HG03558 (cell line): ENCODE data around the gene GAREM2.

Experiments used
- ATAC-seq: cut with Tn5 transposase; IDR thresholded peaks from one replicate; pipeline ENCODE4 v1.9.1; 2021; ENCODE audit warnings: moderate number of reproducible peaks; ENCODE audit not compliant: unreplicated experiment; ENCODE audit errors: extremely low read depth

The GAREM2 gene

DNA sequence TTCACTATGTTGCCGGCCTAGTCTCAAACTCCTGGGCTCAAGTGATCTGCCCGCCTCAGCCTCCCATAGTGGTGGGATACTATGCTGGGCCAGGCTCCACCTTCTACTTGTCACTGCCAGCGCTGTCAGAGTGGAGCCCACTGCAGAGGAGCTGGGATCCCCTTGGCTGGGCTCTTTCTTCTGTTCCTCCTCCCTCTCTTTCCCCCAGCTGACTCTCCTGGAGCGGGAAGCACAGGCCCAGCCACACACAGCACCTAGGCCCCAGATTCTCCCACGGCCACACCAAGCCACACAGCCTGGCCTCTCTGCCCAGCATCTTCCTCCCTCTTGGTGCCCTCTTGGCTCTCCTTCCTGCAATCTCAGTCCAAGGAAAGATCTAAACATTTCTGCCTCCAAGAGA is 3.7 kb upstream of the GAREM2 start:
- ATAC-seq: no peak

DNA sequence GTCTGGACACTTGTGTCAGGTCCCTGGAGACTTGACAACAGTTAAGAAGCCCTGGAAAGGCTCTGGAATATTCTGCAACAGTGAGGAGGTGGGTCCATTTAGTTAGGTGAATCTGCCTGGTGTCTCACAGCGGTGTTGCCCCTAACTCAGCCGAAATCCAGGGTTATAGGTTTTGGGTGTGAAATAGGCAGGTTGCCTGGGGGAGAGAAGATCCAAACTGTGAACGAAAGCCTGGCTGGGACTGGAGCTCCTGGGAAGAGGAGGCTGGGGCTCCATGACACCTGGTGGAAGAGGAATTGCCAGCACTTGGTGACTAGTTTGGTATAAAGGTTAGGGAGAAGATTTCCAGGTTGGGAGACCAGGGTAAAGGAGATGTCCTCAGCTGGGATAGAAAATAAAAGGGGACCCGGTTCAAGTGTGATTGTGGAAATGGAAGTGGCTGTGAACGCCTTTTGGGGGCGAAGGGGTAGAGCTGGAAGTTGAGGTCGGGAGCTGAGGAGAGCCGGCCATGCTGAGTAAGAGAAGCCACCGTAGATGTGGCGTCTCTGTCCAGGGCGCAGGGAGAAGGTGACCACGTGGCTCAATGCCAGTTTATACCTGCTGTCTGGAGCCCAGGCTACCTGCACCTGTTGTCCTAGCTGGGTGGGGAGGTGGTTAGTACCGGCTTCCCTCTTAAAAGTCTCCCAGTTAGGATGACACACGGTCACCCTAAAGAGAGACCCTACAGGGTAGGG is 3.0 kb upstream of the GAREM2 start:
- ATAC-seq: no peak

DNA sequence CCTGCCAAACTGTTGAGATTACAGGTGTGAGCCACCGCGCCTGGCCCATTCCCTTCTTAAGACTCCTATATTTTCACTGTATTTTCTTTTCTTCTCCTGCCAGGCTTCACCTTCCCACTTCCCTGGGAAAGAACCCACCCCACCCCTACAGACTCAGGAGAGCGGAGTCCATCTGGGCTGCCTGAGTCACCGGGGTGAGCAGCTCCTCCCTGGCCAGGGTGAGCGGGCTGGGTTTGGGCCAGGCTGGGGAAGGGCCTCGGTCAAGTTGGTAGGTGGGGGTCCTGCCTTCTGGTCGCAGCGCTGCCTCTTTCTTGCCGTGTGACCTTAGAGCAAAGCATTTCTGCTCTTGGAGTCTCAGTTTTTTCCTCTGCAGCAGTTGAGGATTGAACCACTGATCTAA is 2.1 kb upstream of the GAREM2 start:
- no peak for ATAC-seq

DNA sequence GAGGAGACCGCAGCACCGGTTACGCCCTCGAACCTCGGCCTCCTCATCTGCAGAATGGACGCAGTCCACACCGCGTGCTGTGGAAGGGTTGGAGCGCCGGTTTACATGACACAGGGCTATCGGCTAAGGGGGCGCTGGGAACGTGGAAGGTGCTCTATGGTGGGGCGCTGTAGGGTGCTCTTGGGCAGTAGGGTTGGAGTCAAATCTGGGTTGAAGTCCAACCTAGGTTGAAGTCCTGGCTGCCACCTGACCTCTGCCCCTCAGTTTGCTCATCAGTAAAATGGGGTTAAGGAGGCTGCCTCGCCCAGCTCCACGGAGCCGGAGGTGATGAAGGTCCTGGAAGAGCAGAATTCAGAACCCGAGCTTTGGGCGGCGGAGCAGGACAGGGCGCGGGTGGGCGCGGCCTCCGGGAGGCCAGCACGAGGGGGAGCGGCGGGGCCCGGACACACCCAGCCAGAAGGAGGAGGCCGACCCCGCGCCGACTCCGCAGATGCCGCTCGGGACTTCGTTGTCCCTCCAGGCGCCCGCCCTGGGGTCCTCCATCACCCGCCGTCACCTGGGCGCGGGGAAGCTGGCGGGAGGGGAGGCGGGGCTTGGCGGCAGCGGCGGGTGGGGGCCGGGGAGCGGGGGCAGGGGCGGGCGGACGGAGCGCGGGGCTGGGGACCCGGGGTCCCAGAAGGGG is 558 bp upstream of the GAREM2 start:
- ATAC-seq: no peak

DNA sequence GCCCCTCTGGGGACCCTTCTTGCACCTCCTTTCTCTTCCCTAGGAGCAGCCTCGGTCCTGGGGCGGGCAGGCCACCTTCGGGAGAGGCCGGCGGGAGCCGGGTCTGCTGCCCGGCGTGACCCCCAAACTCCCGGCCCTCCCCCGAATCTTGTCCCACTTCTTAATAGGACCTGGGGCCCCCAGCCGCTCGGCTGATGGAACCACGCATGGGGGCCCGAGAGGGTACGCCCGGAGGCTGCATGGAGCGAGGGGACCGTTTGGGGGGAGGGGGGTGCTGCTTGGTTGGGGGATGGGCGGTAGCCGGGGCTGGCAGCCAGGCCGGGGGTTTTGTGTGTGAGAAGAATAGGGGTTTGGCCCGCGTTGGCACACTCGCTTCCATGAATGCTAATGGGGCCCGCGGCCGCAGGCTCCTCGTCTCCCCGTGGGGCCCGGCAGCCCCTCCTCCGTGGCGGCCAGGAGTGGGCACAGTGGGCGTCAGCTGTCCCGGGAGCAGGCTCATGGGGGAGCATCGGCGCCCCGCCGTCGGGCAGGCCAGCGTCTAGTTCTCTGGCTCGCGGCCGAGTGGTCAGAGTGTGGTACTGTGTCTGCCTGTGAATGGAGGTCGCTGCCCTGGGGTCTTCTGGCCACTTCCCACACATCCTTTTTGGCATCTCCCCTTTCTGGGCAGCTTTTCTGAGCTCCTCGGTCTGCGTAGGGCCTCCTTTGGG is 1.0 kb downstream of the GAREM2 start:
- no peak for ATAC-seq

DNA sequence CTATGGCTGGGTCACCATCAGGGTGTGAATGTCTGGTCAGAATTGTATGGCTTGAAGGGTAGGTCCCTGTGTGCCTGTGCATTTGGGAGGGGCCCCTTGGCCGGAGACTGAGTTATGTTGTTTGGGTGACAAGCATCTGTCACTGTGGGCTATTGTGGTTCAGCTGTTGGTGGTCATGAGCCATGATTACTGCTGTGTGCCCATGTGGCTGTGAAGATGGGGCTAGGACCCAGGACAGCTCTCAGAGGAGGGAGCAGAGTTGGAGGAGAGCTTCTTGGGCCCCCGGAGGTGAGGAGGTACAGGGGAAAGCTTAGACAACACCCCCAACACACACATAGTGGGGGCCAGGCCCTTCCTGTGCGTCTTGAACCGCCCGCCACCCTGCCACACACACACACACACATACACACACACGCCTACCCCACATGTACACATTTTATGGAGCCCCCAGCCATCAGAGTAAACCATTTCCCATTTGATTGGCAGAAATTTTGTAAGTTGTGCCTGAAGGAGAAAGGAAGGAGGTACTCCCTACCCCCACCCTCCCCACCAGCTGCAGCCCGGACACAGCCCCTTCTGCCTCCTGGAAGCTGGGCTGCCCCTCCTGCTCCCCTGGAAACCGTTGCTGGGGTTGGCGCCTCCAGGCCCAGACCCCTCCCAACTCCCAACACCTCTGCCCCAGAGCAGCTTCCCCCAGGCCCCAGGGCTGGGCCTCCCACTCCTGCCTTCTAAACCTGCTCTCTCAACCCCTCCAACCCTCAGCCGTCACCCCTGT is 2.0 kb downstream of the GAREM2 start:
- ATAC-seq: no peak

DNA sequence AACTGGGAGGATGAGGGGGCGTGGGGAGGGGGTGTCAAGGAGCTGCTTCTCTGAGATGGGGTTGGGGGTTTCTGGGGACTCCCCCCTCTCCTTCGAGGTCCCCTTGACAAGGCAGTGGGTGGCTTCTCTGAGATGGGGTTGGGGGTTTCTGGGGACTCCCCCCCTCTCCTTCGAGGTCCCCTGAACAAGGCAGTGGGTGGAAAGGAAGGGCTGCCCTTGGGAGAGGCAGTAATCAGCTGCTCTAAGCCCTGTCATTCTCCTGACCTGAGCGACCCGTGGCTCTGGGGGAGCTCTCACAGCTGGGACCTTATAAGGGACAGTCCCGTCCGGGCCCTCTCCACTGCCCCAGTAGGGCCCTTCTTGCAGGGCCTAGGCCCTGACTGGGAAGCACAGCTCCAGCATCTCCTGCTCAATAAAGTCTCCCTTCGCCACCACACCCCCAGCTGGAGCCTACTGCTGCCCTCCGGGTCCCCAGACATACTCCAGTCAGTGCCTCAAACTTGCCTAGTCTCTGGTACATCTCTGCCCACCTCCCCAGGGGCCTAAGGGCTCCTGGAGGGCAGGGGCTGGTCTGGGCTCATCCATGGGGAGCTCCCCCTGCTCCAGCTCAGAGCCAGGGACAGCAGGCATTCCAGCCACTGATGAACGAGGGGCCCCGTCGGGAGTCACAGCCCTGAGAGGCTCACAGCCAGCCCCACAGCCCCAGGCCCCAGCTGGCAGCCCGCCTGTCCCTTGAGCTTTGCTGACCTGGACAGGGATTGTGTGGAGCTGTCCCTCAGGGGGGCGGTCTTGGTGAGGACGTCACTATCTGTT is 2.8 kb downstream of the GAREM2 start:
- no peak for ATAC-seq

DNA sequence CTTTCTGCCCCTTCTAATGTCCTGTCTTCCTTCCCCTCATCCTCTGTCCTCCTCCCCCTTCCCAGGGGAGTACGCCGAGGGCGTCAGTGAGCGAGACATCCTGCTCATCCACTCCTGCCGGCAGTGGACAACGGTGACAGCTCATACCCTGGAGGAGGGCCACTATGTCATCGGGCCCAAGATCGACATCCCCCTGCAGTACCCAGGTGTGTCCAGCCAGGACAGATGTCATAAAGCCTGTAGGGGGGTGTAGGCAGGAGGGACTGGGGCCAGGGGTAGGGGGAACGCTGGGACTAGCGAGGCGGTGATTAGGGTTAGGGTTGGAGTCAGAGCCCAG is 3.4 kb downstream of the GAREM2 start:
- no peak for ATAC-seq

DNA sequence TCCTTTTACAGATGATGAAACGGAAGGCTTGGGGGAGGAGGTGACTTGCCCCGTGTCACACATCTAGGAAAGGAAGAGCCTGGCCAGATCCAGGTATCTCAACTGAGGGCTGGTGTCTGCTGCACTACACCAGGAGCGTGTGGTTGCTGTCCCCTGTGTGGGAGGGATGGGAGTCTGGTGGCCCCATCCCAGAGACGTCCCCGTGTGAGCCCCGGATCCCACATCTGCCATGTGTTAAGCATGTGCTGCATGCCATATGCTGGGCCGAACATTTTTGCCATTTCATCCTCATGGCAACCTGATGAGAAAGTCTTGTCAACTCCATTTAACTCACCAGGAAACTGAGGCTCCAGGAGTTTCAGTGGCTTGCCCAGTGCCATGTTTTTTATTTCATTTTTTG is 4.2 kb downstream of the GAREM2 start:
- no peak for ATAC-seq

DNA sequence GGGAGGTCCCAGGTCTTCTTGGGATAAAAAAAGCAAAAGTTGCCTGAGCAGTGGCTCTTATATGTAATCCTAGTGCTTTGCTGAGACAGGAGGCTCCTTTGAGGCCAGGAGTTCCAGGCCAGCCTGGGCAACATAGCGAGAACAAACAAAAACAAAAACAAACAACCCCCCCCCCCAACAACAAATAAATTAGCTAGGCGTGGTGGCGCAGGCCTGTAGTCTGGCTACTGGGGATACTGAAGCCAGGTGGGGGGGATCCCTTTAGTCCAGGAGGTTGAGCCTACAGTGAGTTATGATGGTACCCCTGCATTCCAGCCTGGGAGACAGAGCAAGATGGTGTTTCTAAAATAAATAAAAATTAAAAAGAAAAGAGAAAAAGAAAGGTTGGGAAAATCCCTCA is 5.4 kb downstream of the GAREM2 start:
- no peak for ATAC-seq

DNA sequence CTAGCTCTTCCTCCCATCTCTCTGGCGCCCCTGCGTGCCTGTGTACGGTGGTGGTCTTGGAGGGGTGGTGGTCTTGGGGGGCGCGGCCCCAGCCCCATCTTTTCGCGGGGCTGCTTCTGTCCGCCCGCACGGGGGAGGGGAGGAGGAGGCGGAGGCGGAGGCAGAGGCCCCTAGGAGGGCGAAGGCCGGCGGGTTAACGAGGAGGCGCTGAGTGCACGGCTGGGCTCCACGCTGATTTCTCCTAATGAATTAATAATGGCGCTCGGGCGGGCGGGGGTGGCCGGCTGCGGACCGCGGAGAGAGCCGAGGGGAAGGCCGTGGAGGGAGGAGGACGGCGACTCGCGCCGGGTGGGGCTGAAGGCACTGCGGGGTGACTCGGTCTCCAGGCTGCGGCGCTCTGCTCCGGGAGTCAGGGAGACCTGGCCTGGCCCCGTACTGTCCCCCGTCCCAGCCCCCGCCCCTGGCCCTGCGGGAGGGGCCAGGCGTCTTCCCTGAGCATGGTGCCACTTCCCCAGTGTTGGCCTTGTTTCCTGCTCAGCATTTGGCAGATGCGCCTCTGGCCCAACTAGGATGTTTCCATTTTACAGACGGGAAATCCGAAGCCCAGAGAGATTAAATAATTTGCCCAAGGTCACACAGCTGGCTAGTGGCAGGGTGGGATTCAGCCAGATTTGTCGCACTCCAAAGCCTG is 6.0 kb downstream of the GAREM2 start:
- ATAC-seq: no peak

DNA sequence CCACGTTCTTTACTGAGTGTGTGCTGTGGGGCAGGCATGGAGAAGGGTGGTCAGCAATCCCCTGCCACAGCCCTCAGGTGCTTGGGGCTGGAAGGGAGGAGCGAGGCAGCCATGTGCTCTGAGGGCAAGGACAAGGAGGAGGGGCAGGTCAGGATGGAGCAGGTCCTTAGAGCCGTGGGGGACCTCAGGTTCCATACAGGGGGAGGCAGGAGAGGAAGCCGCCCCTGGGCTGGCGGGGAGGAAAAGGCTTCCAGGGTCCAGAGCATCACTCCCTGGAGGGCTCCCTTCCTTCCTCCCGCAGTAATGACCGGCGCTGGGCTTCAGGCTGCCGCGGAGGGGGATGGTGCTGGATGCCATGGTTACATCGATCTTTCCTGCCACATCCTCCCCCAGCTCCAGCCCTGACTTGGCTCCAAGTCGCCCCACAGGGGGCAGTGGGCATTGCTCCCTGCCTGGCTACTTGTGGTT is 6.6 kb downstream of the GAREM2 start:
- ATAC-seq: no peak

DNA sequence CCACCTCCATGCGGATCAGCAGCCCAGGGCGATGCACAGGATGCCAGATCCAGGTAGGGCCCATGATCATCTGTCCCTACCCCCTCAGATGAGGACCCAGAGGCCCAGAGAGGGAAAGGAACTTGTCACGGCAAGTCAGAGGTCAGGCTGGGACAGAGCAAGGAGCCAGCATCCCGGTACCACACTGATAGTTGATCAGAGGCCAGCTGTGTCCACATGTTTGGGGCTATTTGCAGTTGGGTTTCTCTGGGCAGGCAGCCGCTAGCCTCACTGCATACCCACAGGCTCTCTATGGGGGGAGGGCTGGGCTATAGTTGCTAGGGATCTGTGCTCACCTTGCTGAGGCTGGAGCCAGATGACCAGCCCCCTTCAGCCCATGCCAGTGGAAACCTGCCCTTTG is 9.6 kb downstream of the GAREM2 start:
- ATAC-seq: no peak

DNA sequence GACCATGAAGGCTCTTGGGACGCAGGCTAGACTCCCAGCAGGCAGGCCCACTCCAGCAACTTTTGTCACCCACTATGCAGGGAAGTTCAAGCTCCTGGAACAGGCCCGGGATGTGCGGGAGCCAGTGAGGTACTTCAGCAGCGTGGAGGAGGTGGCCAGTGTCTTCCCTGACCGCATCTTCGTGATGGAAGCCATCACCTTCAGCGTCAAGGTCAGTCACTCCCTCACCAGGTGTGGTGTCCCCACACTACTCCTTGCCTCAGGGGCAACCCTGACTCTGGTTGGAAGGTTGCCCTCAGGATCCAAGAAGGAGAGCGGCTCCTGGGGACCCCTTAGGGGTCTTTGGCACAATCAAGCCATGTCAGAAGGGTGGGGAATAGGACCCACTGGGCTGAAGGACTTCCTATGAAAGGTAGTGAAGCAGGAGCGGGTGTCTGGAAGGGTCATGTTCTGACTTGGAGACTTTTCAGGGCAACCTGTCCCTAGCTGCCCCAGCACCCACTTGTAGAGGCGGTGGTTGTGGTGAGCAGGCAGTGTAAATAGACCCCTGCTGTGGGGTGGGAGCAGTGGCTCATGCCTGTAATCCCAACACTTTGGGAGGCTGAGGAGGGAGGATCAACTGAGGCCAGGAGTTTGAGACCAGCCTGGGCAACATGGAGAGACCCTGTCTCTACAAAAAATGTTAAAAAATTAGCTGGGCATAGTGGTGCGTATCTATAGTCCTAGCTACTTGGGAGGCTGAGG is 10.2 kb downstream of the GAREM2 start:
- no peak for ATAC-seq

DNA sequence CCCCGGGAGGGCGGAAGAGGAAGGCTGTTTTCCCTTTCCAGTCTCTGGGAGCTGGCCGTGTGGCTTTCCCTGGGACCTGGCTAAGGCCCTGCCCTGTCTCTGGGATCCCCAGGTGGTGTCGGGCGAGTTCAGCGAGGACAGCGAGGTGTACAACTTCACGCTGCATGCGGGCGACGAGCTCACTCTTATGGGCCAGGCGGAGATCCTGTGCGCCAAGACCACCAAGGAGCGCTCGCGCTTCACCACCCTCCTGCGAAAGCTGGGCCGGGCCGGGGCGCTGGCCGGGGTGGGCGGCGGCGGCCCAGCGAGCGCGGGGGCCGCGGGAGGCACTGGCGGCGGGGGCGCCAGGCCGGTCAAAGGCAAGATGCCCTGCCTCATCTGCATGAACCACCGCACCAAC is 11.2 kb downstream of the GAREM2 start:
- ATAC-seq: no peak

DNA sequence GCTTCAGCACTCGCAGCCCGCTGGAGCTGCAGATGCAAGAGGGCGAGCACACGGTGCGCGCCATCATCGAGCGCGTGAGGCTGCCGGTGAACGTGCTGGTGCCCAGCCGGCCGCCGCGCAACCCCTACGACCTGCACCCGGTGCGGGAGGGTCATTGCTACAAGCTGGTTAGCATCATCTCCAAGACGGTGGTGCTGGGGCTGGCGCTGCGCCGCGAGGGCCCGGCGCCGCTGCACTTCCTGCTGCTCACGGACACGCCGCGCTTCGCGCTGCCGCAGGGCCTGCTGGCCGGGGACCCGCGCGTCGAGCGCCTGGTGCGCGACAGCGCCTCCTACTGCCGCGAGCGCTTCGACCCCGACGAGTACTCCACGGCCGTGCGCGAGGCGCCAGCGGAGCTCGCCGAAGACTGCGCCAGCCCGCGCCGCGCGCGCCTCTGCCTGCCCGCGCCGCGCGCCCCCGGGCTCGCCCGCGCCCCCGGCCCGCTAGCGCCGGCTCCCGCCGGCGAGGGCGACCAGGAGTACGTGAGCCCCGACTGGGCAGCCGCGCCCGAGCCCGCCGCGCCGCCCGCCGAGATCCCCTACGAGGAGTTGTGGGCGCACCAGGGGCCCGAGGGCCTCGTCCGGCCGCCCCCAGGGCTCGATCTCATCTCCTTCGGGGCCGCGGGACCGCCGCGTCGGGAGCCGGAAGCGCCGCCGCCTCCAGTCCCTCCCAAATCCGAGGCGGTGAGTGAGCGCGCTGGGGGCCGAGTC is 11.8 kb downstream of the GAREM2 start:
- ATAC-seq: no peak

DNA sequence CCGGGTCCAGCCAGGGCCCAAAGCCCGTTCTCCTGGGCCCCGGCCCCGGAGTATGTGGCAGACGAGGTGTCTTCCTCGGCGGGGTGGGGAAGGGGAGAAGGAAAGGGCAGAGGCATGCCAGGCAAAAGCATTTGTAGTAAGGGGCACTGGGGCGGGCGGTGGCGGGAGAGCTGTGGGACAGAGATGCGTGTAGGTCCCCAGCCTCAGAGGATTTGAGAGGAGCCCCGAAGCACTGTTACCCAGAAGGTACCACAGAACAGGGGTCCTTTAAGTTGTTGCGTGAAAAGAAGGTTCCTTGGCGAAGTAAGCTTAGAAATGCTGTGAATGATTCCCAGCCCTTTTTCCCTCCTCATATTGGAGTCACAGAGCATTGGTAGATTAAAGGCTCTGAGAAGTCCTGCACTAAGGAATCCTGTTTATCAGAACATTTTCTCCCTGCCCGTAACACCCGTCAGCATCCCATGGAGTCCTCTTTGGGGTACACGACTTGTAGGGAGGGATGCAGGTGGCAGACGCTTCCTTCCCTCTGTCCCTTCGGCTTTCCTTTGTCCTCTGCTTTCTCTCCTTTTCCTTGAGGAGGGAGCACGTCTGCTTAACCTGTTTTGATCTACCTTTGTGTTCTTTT is 12.5 kb downstream of the GAREM2 start:
- no peak for ATAC-seq
